ENCODE data around the gene BEND5.

The BEND5 gene

GRCh38 chr1:48817505-48818114, 40.9 kb upstream of the BEND5 start:
- Histone ChIP-seq H4K20me1 (ENCODE audit: insufficient read depth, low read length) (no peaks in the 10 kb centered on the region), H3K36me3 (ENCODE audit: insufficient read depth, low read length) (no peaks in the 10 kb centered on the region), H3K9me2 (ENCODE audit: low read depth, low read length) (no peaks in the 10 kb centered on the region), H3F3A (ENCODE audit: insufficient read depth, low read length) (no peaks in the 10 kb centered on the region), H2AFZ (ENCODE audit: low read length) (no peak overlapping the region), H3K4me1 (ENCODE audit: insufficient read depth, low read length, severe bottlenecking) (no peaks in the 10 kb centered on the region), H3K4me2 (ENCODE audit: low read length) (no peak overlapping the region), H3K9ac (ENCODE audit: low read length) (no peak overlapping the region), H3K27ac (ENCODE audit: low read depth, low read length, poor library complexity, severe bottlenecking) (no peak overlapping the region), H3K79me2 (ENCODE audit: insufficient read depth, low read length) (no peaks in the 10 kb centered on the region), H3K4me3 (ENCODE audit: low read depth, low read length, poor library complexity, severe bottlenecking) (no peak overlapping the region), H3K9me3 (ENCODE audit: low read length) (no peaks in the 10 kb centered on the region), H3K27me3 (ENCODE audit: insufficient read depth, low read length) (no peaks in the 10 kb centered on the region)
- peak; percentile 59 for TF ChIP-seq CTCF (IDR thresholded peaks at IDR 0.05; ENCODE audit: low read length)
- TF ChIP-seq EZH2 (IDR thresholded peaks at IDR 0.05; ENCODE audit: borderline replicate concordance, low read length) = no peak

- Histone ChIP-seq H3F3A (ENCODE audit: insufficient read depth, low read length) (no peaks in the 10 kb centered on the region), H3K36me3 (ENCODE audit: insufficient read depth, low read length) (no peaks in the 10 kb centered on the region), H3K9me2 (ENCODE audit: low read depth, low read length) (no peaks in the 10 kb centered on the region), H2AFZ (ENCODE audit: low read length) (no peak overlapping the region), H3K27me3 (ENCODE audit: insufficient read depth, low read length) (no peaks in the 10 kb centered on the region), H3K9me3 (ENCODE audit: low read length) (no peaks in the 10 kb centered on the region), H4K20me1 (ENCODE audit: insufficient read depth, low read length) (no peaks in the 10 kb centered on the region), H3K27ac (ENCODE audit: low read depth, low read length, poor library complexity, severe bottlenecking) (no peak overlapping the region), H3K4me2 (ENCODE audit: low read length) (no peak overlapping the region), H3K4me1 (ENCODE audit: insufficient read depth, low read length, severe bottlenecking) (no peaks in the 10 kb centered on the region), H3K4me3 (ENCODE audit: low read depth, low read length, poor library complexity, severe bottlenecking) (no peak overlapping the region), H3K9ac (ENCODE audit: low read length) (no peak overlapping the region), H3K79me2 (ENCODE audit: insufficient read depth, low read length) (no peaks in the 10 kb centered on the region)
- TF ChIP-seq EZH2 (IDR thresholded peaks at IDR 0.05; ENCODE audit: borderline replicate concordance, low read length) (no peak), CTCF (IDR thresholded peaks at IDR 0.05; ENCODE audit: low read length) (no peak)
Measured at GRCh38 chr1:48810740-48811139, 34.0 kb upstream of the BEND5 start.

GRCh38 chr1:48808496-48808895, 31.8 kb upstream of the BEND5 start:
- TF ChIP-seq EZH2 (IDR thresholded peaks at IDR 0.05; ENCODE audit: borderline replicate concordance, low read length) = no peak
- no peak for TF ChIP-seq CTCF (IDR thresholded peaks at IDR 0.05; ENCODE audit: low read length)
- Histone ChIP-seq H2AFZ (ENCODE audit: low read length) (no peak overlapping the region), H3K79me2 (ENCODE audit: insufficient read depth, low read length) (no peaks in the 10 kb centered on the region), H3F3A (ENCODE audit: insufficient read depth, low read length) (no peaks in the 10 kb centered on the region), H3K27me3 (ENCODE audit: insufficient read depth, low read length) (no peaks in the 10 kb centered on the region), H3K9me2 (ENCODE audit: low read depth, low read length) (no peaks in the 10 kb centered on the region), H3K4me3 (ENCODE audit: low read depth, low read length, poor library complexity, severe bottlenecking) (no peak overlapping the region), H3K27ac (ENCODE audit: low read depth, low read length, poor library complexity, severe bottlenecking) (no peak overlapping the region), H4K20me1 (ENCODE audit: insufficient read depth, low read length) (no peaks in the 10 kb centered on the region), H3K36me3 (ENCODE audit: insufficient read depth, low read length) (no peaks in the 10 kb centered on the region), H3K4me2 (ENCODE audit: low read length) (no peak overlapping the region), H3K9me3 (ENCODE audit: low read length) (no peaks in the 10 kb centered on the region), H3K4me1 (ENCODE audit: insufficient read depth, low read length, severe bottlenecking) (no peaks in the 10 kb centered on the region), H3K9ac (ENCODE audit: low read length) (no peak overlapping the region)

All from OCI-LY1 (cell line).